GM18505 (cell line): Measurements from ENCODE around the gene RPS24.

Source experiments
- ATAC-seq: cut with Tn5 transposase; IDR thresholded peaks from one replicate; pipeline ENCODE4 v1.9.1; 2021; ENCODE audit not compliant: unreplicated experiment
- POLR2A ChIP-seq: IDR thresholded peaks from 4 replicates; pipeline ENCODE4 v1.6.1; 2011; ENCODE audit warnings: borderline replicate concordance; ENCODE audit not compliant: insufficient read depth, insufficient read length; ENCODE audit errors: extremely low read depth

Gene RPS24

DNA sequence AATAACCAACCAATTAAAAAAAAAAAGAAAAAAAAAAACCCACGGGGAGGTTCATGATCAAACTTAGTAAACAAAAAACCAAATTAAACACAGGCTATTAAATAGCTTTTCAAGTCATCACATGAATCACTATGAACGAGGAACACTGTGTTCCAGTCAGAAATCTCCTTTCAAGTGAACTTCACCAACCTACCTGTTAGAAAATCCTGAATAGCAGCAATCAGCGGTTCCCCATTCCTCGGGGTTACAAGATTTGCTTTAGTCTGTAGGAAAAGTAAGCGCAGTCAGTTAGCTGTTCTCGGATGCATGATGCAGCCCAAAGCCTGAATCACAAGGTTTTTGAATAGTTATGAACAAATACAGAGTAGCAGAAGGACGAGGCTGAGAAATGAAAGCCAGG, 23.4 kb upstream of the RPS24 start:
- TF ChIP-seq POLR2A: no peak

DNA sequence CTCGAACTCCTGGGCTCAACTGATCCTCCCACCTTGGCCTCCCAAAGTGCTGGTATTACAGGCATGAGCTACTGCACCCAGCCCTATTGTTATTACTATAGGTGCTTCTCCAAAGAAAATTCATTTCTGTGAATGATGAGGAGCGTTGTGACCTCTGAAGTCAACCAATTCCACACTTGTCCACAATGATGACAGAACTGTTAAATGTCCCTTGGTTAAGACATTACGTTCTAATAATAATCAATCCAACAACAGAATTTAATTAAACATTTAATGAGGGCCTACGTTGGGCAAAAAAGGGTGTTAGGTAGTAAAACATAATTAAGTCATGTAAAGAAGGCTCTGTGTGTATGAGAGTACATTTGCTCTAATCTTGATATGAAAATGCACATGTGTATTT, 22.6 kb upstream of the RPS24 start:
- TF ChIP-seq POLR2A: no peak
- ATAC-seq: no peak

More for the DNA sequence above, 23.4 kb upstream of the RPS24 start:
- ATAC-seq: no peak

DNA sequence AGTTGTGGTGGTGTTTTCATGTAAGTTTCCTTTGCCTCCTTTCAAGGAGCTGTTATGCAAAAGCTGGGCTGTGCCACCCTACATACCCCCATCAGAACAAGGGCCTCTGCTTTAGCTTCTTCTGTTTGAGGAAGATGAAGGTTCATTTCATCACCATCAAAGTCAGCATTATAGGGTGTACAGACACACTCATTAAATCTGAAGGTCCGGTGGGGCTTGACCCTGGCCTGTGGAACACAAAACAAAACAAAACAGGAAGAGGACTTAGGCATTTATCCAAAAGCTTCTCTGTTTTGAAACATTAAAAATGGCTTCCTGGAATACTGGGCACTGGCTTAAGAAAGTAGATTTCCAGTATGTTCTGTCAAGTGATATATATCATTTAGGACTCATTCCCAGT, 20.1 kb upstream of the RPS24 start:
- no peak for TF ChIP-seq POLR2A
- no peak for ATAC-seq

DNA sequence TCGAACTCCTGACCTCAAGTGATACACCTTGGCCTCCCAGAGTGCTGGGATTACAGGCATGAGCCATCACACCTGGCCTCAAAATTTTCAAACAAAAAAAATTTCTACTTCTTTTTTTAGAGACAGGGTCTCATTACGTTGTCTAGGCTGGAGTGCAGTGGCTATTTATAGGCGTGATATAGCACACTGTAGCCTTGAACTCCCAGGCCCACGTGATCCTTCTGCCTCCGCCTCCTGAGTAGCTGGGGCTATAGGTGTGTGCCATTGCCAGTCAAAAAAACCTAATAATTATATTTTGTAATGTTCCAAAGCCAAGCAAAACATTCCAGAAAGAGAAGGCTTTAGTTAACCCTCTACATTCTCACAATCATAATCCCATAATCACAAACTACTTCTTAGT, 18.1 kb upstream of the RPS24 start:
- no peak for ATAC-seq
- TF ChIP-seq POLR2A: no peak

DNA sequence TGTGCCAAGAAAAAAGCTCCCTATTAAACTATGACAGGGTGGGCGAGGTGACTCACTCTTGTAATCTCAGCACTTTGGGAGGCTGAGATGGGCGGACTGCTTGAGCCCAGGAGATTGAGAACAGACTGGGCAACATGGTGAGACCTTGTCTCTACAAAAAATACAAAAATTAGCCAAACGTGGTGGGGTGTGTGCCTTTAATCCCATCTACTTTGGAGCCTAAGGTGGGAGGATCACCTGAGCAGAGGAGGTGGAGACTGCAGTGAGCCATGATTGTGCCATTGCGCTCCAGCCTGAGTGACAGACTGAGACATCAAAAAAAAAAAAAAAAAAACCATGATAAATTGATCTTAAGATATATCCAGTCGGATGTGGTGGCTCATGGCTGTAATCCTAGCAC, 15.8 kb upstream of the RPS24 start:
- no peak for ATAC-seq
- TF ChIP-seq POLR2A: no peak

DNA sequence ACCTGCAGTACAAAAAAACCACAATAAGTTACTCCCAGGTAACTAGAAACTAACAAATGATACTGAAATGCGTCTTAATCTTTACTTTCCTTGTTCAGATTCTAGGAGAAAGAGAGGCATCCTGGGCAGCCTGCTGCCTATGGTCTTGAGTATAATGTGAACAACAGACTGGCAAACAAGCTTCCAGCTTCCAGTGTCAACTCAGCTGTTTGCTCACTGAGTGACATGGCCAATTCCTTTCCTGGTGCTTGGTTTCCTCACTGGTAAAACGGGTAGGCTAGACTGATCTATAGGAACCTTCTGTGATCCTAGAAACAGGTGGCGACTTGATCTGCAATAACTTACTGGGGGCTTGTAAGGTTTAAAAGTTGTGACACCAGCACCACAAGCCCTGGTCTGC, 14.4 kb upstream of the RPS24 start:
- TF ChIP-seq POLR2A: no peak
- no peak for ATAC-seq

DNA sequence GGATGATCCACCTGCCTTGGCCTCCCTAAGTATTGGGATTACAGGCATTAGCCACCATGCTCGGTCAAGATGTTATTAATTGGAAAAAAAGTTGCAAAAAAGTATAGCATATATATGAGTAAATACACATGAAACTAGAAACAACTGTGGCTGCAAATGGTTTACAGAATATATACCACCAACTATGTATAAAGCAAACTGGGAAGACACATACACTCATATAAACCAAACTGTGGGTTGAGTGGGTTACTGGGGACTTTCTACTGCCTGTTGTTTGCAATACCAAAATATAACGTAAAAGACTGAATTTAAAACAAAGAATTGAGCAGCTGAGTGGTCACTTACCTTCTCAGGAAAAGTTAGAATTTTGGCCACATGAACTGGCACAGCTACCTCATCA, 12.5 kb upstream of the RPS24 start:
- no peak for TF ChIP-seq POLR2A
- ATAC-seq: no peak

DNA sequence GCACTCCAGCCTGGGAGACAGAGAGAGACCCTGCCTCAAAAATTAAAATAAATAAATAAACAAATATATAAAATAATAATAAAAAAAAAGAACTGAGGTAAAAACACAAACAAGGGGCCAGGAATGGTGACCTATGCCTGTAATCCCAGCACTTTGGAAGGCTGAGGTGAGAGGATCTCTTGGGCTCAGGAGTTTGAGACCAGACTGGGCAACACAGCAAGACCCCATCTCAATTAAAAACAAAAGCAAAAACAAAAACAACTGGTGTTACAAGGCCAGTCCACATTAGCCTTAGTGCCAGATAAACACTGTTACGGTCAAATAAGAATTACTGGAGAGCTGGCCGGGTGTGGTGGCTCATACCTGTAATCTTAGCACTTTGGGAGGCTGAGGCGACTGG, 9.9 kb upstream of the RPS24 start:
- no peak for ATAC-seq
- no peak for TF ChIP-seq POLR2A

DNA sequence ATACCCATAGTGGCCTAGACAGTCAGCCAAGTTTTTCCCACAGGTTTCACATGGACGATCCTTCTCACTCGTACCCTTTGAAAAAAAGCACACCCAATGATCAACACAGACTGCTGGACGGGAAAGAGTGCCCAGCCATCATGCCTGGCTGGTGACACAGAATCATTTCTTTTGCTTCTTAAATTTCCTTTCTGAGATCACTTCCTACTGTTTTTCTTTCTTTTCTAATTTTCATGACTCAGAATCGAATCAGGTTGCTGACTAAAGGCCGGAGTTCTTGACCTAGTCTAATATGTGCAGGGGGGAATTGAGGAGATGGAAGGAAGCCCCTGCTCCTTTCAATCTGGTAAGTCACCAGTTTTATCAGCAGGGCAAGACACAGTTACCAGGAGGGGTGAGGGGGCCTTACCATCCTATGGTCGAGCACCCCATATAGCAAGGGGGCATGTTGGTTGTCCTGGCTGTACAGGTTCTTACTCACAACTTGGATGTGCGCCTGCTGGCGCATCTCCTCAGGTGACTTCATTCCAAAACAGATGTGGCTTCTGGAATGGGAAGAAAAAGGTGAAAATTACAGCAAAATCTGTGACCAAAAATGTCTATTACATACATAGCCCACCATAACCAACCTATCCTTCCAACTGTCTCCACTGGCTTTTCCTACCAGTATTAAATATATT, 7.8 kb upstream of the RPS24 start:
- TF ChIP-seq POLR2A: no peak
- ATAC-seq: no peak

DNA sequence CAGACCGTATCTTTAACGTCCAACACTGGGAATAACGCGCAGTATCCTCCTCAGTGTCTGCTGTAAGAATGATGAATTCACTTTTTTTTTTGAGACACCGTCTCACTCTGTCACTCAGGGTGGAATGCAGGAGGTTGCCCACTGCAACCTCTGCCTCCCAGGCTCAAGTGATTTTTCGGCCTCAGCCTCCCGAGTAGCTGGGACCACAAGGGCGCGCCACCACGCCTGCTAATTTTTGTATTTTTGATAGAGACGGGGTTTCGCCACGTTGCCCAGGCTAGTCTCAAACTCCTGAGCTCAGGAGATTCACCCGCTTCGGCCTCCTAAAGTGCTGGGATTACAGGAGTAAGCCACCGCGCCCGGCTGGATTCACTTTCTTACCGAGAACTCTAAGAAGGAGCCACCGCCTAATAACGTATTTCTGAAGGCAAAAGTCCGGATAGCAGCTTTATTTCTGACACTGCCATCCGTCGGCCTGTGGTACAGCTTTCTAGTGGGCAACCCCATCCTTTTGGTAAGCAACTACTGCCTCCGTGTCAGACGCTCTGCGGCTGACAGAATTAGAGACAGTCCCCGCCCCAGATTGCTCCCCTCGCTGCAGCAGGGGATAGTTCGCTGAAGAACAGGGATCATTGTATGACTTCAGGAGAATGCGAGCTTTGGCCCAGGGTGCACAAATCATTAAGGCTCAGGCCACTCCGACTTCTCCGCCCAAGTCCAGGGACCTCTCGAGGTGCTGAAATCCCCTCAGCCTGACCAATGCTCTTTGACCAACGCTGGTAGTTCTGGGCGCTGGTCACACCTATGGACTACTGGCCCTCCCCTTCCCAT, 5.0 kb upstream of the RPS24 start:
- ATAC-seq: no peak
- TF ChIP-seq POLR2A: no peak

DNA sequence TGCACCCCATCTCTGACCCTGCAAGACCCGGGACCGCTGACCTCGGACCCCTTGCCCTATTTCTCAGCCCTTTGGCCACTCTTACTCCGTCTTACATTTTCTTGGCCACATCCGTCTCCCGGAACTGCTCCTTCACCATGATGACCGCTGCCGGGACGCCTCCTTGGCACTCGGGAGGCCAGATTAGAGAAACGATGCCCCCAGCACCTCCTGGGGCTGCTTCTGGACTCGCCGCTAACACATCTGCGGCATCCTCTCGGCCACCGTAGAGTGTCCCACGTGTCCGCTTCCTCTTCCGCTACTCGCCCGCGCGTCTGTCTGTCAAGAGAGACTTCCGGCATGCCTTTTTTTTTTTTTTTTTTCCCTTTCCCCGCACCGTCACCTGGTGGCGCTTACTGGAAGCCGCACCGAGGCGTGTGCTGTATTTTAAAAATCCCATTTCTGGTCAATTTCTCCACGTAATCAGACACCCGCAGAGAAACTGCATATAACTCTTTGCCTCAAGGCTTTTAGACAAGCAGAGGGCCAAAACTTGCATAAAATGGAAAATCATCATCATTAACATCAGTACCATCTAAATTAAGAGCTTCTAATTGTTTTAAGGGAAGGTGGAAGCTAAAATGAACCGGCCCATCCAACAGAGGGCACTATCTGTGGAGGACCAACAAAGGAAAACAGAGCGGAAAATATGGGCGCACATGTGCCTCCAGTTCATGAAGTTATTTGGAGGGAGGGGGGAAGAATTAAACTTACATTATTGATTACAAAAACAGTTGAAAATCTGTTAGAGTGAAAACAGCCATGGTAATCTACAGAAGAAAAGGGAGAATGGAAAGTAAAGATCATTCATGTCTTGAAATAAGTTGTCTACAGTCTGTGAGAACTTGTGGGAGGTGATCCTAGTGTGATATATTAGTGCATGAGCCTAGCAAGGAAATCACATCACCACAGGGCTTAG, 4.1 kb upstream of the RPS24 start, which contains the start of gene POLR3A:
Gene POLR3A (minus strand): TSS at position 247 of the 958 bp plus-strand sequence. CDS start 108 bp downstream, at position 139.
- peak; percentile 90 for TF ChIP-seq POLR2A
- peak; percentile 49 for ATAC-seq

DNA sequence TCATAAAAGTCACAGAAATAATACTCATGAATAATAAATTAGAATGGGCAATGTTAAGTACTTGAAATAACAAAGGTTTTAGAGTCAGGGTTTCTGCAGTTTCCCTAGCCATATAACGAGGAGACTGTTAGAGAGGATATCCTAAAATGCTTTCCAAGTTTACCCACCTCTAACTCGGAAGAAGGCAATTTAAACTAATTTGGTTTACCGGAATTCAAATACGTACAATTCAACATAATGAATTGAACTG, 351 bp upstream of the RPS24 start:
- no peak for ATAC-seq
- TF ChIP-seq POLR2A: no peak

DNA sequence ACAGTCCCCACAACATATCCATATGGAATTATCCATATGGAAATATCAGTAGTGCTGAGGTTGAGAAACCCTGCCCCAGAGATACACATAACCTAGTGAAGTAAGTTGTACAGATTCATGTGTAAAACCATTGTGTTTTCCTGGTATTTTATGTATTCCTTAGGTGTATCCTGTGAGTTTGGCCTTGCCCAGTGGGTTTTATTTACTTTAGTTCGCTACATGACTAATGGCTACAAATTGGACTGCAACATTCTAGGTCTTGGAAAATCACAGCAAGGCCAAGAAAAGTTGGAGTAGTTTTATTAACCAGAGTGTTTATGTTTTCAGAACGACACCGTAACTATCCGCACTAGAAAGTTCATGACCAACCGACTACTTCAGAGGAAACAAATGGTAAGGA, 1.4 kb downstream of the RPS24 start:
- no peak for ATAC-seq
- no peak for TF ChIP-seq POLR2A
